ENCODE measurements around the gene UBC. TPM values are rescaled to one million over a fixed set of nuclear protein-coding genes. Genes with fewer than 3 reads are reported as not detected.

Gene UBC
- total and polyA plus RNA-seq, 2 donors (not counting 1 experiment from before 2014, with no cell fraction given), result 953 to 4,477 TPM

- Histone ChIP-seq H3K27ac (ENCODE audit: low read length in 2 of 2) (no peak overlapping the region), H3K4me2 (replicated peaks; ENCODE audit: low read depth, low read length, poor library complexity, severe bottlenecking) (no peak overlapping the region), H3K4me3 (ENCODE audit: control extremely low read depth in 1 of 5, extremely low read depth in 1 of 5, insufficient read depth in 1 of 5, low read depth in 2 of 5, low read length in 4 of 5) (no peak overlapping the region), H2AFZ (ENCODE audit: insufficient read depth, low read depth, low read length, poor library complexity, severe bottlenecking) (no peak overlapping the region), H3K36me3 (replicated peaks in 1 of 2; ENCODE audit: control extremely low read depth in 1 of 2, control insufficient read depth in 1 of 2, extremely low read depth in 1 of 2, insufficient read depth in 2 of 2, low read length in 1 of 2) (no peaks in the 10 kb centered on the region), H3K9me3 (ENCODE audit: control extremely low read depth in 1 of 3, control insufficient read depth in 2 of 3, insufficient read depth in 1 of 3, low read length in 2 of 3) (no peaks in the 10 kb centered on the region), H3K9ac (ENCODE audit: low read length) (no peak overlapping the region), H3K4me1 (ENCODE audit: control insufficient read depth in 2 of 2, insufficient read depth in 2 of 2, low read length in 2 of 2) (peaks cover 19 to 29% of the 10 kb centered on the region in 2 donors), H4K20me1 (ENCODE audit: control insufficient read depth, insufficient read depth, low read length, poor library complexity, severe bottlenecking) (no peaks in the 10 kb centered on the region), H3K79me2 (ENCODE audit: control insufficient read depth, insufficient read depth, low read length) (no peaks in the 10 kb centered on the region), H3K27me3 (replicated peaks in 1 of 4; ENCODE audit: control extremely low read depth in 1 of 4, control insufficient read depth in 3 of 4, insufficient read depth in 4 of 4, low read length in 3 of 4) (no peaks in the 10 kb centered on the region)
- POLR2A ChIA-PET, result interaction anchor here (1.3 kb wide), 1 partner anchor 16 kb away, joined by 4 read pairs; no protein-coding TSS in a partner anchor
- no peak overlapping the region for H3K4me3 Mint-ChIP-seq
- ATAC-seq (ENCODE audit: low read depth), result no peak
- CTCF ChIA-PET, result interaction anchor here (0.8 to 1.2 kb wide), 2 partner anchors 69 to 98 kb away, joined by 3 read pairs; no protein-coding TSS in a partner anchor
- TF ChIP-seq EZH2 (IDR thresholded peaks at IDR 0.05; ENCODE audit: borderline replicate concordance, insufficient read depth, low read depth, low read length, poor library complexity, severe bottlenecking) (no peak), CTCF (IDR thresholded peaks at IDR 0.05) (no peak)
- peaks cover 18% of the 10 kb centered on the region for H3K4me1 Mint-ChIP-seq
- WGBS (ENCODE audit: insufficient coverage), result 100% methylated on average over 2 of the region's 4 CpGs
- intact Hi-C loops (cut with micrococcal nuclease), result no loop called here
- no peaks in the 10 kb centered on the region for H3K27me3 Mint-ChIP-seq
- H3K27ac Mint-ChIP-seq, result no peak overlapping the region
- DNase-seq, result no peak
- no peaks in the 10 kb centered on the region for H3K9me3 Mint-ChIP-seq (ENCODE audit: insufficient read depth)
These were observed 43.2 kb downstream of the UBC start for GRCh38 chr12:124871297-124871696.

GRCh38 chr12:124870515-124870914 lies 43.9 kb downstream of the UBC start:
- Histone ChIP-seq H3K36me3 (replicated peaks in 1 of 2; ENCODE audit: control extremely low read depth in 1 of 2, control insufficient read depth in 1 of 2, extremely low read depth in 1 of 2, insufficient read depth in 2 of 2, low read length in 1 of 2) (no peaks in the 10 kb centered on the region), H4K20me1 (ENCODE audit: control insufficient read depth, insufficient read depth, low read length, poor library complexity, severe bottlenecking) (no peaks in the 10 kb centered on the region), H3K9me3 (ENCODE audit: control extremely low read depth in 1 of 3, control insufficient read depth in 2 of 3, insufficient read depth in 1 of 3, low read length in 2 of 3) (no peaks in the 10 kb centered on the region), H3K27me3 (replicated peaks in 1 of 4; ENCODE audit: control extremely low read depth in 1 of 4, control insufficient read depth in 3 of 4, insufficient read depth in 4 of 4, low read length in 3 of 4) (no peaks in the 10 kb centered on the region), H3K9ac (ENCODE audit: low read length) (no peak overlapping the region), H3K4me3 (ENCODE audit: control extremely low read depth in 1 of 5, extremely low read depth in 1 of 5, insufficient read depth in 1 of 5, low read depth in 2 of 5, low read length in 4 of 5) (no peak overlapping the region), H2AFZ (ENCODE audit: insufficient read depth, low read depth, low read length, poor library complexity, severe bottlenecking) (no peak overlapping the region), H3K4me2 (replicated peaks; ENCODE audit: low read depth, low read length, poor library complexity, severe bottlenecking) (no peak overlapping the region), H3K79me2 (ENCODE audit: control insufficient read depth, insufficient read depth, low read length) (no peaks in the 10 kb centered on the region), H3K4me1 (ENCODE audit: control insufficient read depth in 2 of 2, insufficient read depth in 2 of 2, low read length in 2 of 2) (peaks cover 19 to 29% of the 10 kb centered on the region in 2 donors), H3K27ac (ENCODE audit: low read length in 2 of 2) (no peak overlapping the region)
- ChIA-PET CTCF (interaction anchor here (0.6 to 2.0 kb wide), 4 partner anchors 34 to 108 kb away, joined by 3 to 4 read pairs (median 3); no protein-coding TSS in a partner anchor), POLR2A (no interaction called here)
- intact Hi-C loops (cut with micrococcal nuclease), result no loop called here
- Mint-ChIP-seq H3K4me3 (no peak overlapping the region), H3K27ac (no peak overlapping the region), H3K27me3 (no peaks in the 10 kb centered on the region), H3K9me3 (ENCODE audit: insufficient read depth) (no peaks in the 10 kb centered on the region), H3K4me1 (peaks cover 21% of the 10 kb centered on the region)
- DNase-seq, result no peak
- ATAC-seq (ENCODE audit: low read depth), result no peak
- no peak for TF ChIP-seq CTCF (IDR thresholded peaks at IDR 0.05)
- no peak for TF ChIP-seq EZH2 (IDR thresholded peaks at IDR 0.05; ENCODE audit: borderline replicate concordance, insufficient read depth, low read depth, low read length, poor library complexity, severe bottlenecking)
- 100% methylated on average over 1 of the region's 4 CpGs for WGBS (ENCODE audit: insufficient coverage)
